GM12801 (cell line): ENCODE results near the gene TENT4A.

Experiments
- CTCF ChIP-seq: IDR thresholded peaks from one replicate; pipeline ENCODE4 v1.5.1; 2011; ENCODE audit warnings: control low read depth; ENCODE audit not compliant: insufficient read length; ENCODE audit errors: extremely low read depth

Gene TENT4A

DNA sequence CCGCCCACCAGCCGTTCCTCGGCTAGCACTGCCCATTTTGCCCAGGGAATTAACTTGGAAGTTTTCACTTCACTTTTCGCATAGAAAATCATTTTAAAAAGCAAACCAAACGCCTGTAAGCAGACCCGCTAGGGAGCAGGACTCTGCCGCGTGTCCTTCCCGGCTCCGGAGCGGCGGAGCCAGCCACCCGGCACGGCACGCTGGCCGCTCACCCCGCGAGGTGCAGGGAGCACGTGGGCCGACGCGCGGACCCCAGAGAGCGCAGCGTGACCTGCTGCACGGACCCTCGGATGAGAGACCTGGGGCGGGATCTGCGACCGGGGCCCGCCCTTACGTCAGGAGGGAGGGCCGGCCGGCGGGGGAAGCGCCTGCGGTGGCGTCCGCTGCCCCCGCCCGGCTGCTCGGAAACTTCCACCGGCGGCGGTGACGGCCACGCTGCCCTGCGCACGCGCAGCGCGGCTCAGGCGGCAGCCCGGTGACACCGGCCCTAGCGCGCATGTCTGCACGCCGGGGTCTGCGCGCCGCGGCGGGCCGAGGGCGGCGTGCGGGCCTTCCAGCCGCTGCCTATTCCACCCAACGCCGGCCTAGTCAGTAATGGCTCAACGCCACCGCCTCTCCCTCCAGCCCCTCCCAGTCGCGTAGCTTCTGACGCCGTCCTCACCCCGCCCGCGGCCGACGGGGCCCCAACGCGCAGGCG, 507 bp upstream of the TENT4A start:
- no peak for TF ChIP-seq CTCF

DNA sequence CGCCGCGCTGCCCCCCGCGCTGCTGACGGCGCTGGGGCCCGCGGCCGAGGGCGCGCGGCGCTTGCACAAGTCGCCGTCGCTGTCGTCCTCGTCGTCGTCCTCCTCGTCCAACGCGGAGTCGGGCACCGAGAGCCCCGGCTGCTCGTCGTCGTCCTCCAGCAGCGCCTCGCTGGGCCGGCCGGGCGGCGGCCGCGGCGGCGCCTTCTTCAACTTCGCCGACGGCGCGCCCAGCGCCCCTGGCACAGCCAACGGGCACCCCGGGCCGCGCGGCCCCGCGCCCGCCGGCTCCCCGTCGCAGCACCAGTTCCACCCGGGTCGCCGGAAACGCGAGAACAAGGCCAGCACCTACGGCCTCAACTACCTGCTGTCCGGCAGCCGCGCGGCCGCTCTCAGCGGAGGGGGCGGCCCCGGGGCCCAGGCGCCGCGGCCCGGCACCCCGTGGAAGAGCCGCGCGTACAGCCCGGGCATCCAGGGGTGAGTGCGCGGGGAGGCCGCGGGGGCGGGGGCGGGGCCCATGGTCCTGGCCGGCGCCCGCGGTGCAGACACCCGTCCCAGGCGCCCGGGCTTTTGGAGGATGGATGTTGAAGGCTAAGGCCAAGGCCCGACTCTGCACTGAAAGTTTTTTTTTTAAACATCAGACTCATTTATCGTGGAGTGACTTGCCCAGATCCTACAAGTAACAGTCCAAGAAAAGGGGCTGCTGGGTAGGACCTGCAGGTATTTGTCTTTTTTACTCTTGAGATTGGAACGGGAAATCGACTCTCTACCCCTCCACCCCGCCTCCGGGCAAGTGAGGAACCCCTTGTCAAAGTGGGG, 1.2 kb downstream of the TENT4A start:
- no peak for TF ChIP-seq CTCF

GRCh38 chr5:6715271-6715670, 2.0 kb downstream of the TENT4A start:
- TF ChIP-seq CTCF: no peak

- TF ChIP-seq CTCF: no peak
Observed at GRCh38 chr5:6715758-6716628, 2.8 kb downstream of the TENT4A start.

GRCh38 chr5:6716629-6717149, 3.5 kb downstream of the TENT4A start:
- no peak for TF ChIP-seq CTCF

DNA sequence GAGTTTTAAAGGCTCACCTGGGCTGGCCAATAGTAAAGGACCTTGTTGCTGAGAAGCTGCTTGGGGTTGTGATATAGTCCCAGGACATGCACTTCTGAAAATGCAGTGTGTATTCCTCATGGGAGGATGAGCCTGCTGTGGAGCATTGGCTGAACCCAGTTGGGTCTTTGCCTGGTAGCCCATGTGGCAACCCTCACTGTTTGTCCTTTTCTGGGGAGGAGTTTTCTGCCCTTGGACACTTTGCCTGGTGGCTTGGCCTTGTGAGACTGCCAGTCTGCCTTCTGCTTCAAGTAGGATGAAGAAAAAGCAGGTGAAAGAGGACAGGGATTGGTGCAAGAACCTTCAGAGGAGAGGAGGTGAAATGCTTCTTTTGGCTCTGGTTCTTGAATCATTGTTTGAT, 4.0 kb downstream of the TENT4A start:
- no peak for TF ChIP-seq CTCF

DNA sequence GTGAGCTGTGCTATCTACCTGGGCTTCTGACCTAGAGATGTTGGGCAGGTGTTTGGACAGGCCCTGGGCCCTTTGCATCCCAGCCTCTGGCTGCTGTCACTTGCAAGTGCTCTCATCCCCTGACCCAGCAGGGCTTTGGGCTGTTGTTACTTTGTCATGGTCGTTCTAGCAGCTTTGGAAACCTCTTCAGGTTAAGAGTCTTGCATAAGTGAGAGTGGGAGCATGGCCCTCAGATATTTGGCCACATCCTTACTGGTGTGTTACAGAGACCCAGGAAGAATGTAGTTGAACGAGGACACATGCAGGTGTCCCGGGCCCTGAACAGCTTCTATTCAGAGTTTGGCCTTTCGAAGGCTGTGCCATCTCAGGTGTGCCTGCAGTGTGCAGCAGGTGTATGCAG, 4.5 kb downstream of the TENT4A start:
- no peak for TF ChIP-seq CTCF
